HG03439 (cell line): Measurements from ENCODE around the gene FMN2.

Experiments
- ATAC-seq: cut with Tn5 transposase; IDR thresholded peaks from one replicate; pipeline ENCODE4 v1.9.1; 2021; ENCODE audit warnings: mild to moderate bottlenecking, moderate library complexity; ENCODE audit not compliant: unreplicated experiment

The FMN2 gene

DNA sequence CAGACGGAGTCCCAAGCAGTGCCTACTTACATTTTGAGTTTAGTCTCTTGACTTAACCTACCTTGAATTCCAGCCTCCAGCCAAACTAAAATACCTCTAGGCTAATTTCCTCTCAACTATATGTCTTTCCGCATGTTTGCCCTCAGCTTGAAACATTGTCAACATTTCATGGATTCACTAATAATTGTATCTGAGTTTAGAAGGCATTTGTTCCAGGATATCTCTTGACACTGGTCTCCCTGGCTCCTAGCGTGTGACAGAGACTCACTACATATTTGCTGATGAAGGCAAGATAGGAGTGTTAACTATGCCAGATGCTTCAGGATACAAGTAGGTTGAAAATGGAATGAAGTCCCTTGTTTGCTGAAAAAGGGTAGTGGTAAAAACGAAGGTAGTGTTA, 384.1 kb downstream of the FMN2 start:
- ATAC-seq = no peak

DNA sequence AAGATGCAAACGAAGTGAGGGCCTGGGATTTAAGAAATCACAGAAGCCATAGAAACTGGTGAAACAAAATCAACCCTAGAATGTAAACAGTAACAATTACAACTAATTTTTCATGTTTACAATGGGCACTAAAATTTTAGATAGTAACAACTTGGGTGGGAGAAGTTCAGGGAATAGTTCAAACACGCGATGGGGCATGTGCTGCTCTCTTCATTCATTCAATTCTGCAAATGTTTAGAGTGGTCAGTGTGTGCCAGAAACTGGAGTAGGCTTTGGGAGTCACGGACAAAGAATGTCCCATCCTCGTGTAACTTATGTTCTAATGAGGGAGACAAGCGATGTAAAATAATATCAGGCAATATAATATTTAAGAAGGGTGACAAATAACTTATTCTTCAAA, 386.9 kb downstream of the FMN2 start:
- no peak for ATAC-seq

GRCh38 chr1:240484804-240485443, 393.2 kb downstream of the FMN2 start:
- no peak for ATAC-seq

DNA sequence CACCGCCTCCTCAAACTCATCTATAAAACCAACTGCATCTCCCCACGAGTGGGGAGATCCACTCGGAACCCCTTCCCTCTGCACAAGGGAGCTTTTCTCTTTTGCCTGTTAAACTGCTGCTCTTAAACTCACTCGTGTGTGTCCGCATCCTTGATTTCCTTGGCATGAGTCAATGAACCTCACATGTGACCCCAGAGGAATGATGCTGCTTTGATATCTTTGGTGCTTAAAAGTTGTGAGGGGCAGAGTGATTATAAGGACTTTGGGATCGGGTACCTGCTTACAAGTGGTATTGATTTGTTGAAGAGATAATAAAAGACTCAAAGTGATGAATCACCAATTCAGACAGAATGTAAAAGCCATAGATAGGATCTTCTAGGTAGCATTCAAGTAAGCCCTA, 394.9 kb downstream of the FMN2 start:
- no peak for ATAC-seq

DNA sequence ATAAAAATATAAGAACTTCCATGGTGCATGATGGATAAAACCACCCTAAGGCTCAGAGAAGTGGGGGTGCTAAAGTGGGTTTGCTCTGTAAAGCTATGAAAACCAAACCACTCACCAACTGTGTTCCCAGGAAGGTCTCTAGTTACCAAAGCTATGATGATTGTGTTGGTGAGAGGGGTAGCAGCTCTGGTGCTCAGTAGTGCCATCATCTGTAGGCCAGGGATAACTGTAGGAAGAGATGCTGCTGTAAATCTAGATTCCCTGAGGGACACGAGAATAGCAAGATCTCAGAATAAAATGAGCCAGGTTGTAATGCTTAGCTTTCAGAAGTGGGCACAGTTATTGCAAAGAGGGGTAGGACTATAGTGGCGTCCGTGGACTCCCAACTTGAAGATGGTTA, 395.8 kb downstream of the FMN2 start:
- ATAC-seq = no peak

- no peak for ATAC-seq
These were observed 399.5 kb downstream of the FMN2 start for GRCh38 chr1:240491156-240491555.

DNA sequence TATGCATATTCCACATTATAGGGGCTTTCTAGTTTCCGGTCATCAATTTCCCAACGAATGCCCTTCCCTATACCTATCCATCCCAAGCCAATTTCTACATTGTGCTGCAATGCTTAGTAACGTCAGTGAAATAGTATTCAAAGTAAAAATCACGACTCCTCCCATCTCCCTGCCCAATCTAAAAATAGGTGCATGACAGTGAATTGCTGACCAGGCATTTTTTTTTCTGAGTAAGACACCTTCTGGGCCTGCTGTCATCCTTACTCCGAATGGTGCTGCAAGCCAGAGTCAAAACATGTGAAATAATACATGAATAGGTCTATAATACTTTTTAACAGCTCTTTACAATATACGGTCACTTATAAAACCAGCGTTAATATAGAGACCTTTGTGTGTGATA, 400.1 kb downstream of the FMN2 start:
- ATAC-seq = no peak

- no peak for ATAC-seq
These were observed 401.3 kb downstream of the FMN2 start for GRCh38 chr1:240492832-240493440.

DNA sequence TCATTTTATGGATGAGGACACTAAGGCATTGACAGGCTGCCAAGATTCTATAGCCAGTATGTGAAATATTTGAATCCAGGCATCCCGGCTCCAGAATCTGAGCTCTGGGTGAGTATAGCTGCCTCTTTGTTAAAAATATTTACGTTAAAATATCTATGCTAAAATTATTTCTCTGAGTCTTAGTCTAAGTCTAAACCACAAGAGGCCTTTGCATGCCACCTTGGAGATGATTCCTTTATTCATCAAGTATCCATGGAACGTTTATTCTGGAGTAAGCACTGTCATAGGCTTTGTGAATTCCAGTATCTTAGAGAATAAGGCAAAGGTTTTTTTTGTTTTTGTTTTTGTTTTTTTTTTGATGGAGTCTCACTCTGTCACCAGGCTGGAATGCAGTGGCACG, 403.9 kb downstream of the FMN2 start:
- no peak for ATAC-seq

DNA sequence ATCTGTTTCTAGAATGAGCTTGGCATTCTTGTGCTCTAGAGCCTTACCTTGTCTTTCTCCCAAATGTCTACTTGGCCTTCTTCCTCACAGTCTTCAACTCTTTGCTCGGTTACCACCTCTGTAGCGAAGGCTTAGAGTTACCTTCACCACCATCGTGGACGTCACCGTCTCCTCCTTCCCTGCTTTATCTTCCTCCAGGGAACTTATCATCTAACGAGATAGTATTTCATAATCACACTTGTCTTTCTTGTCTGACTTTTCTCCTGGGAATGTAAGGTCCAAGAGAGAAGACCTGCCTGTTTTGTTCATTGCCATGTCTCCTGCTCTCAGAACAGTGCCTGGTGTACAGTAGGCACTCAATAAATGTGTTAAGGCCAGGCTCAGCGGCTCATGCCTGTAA, 404.7 kb downstream of the FMN2 start:
- no peak for ATAC-seq

- ATAC-seq = no peak
These were observed 405.3 kb downstream of the FMN2 start for GRCh38 chr1:240496941-240497340.

- no peak for ATAC-seq
These were observed 406.2 kb downstream of the FMN2 start for GRCh38 chr1:240497908-240498307.

DNA sequence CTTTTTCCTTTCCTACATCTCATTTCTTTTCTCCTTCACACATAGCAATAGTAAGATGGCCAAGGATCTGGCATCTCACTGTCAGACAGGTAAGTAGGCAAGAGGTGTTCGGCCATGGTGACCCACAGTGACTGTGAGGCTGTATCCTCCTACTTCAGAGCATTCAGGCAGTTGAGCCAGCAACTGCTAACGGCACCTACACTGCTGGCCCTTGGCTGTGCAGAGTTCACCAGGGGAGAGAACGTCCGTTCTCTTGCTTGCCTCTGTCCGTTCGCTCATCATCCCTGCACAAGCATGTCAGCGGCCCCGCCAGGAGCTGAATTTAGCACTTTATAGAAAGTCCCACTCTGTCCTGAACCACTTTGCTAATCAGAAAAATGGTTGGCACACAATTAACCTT, 406.7 kb downstream of the FMN2 start:
- no peak for ATAC-seq

DNA sequence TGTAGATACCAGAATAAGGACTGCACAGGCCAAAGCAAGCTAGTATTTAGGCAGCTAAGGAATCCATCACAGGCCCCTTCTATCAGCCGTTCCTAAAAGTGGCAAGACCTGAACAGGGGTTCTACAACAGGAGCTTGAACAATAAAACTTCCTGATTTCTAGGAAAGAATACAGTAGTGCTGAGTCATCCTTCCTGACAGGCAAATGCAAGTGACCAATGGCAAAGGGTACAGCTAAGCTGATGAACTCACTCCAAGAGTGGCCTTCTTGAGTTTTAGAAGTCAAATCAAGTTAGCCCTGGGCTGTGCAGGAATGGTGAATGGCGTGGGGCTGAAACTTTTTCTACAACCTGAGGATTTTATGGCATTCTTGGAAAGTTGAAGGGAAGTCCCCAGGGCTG, 407.3 kb downstream of the FMN2 start:
- ATAC-seq = no peak

GRCh38 chr1:240500647-240501046, 409.0 kb downstream of the FMN2 start:
- no peak for ATAC-seq

DNA sequence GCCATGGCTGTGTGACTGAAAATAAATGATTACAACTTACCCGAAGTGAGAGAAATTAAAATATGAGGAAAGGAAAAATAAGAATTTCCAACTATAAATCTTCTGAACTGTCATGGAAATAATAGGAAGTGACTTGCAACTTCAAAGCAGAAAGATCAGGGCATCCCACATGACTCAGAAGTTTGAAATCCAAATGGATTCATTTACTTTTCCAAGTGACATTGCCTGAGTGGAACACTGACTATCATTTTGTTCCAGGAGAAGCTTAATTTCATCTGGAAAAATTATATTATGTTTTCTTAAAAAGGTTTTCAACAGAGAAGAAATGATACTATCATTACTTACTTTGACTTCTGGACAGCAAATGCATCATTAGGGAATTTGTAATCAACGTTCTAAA, 409.4 kb downstream of the FMN2 start:
- no peak for ATAC-seq

DNA sequence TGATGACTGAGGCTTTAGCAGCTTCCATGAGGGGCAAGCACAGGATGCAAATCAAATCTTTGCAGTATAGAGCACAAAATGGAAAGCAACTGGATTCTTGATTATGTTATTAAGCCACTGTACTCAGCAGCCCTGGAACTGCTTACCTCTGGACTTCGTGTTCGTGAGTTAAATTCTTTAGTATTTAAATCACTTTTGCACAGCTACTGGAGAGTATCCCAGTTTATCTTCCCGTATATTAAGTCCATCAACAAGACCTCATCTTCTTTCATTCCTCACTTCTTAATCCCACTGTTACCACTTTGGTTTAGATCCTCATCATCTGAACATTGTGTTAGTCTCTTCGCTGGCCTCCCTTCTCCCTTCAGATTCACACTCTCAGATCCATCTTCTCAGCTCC, 411.4 kb downstream of the FMN2 start:
- ATAC-seq = no peak

DNA sequence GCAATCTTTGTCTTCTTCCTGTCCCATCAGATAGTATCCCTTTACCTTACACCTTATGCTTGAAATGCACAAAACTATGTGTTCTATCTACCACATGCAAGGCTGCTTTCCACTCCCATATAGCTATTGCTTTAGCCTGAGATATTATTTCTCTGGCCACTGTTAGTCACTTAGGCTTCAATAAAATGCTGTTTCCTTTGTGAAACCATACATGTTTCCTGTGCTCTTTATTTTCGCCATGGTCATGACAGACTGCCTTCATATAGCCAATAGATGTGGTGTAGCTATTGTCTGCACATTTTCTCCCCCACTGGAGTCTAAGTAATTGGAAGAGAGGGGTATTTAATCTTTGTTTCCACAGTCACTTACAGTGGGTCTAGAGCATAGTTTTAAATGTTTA, 411.9 kb downstream of the FMN2 start:
- no peak for ATAC-seq

- no peak for ATAC-seq
These were observed 414.5 kb downstream of the FMN2 start for GRCh38 chr1:240506176-240506575.

DNA sequence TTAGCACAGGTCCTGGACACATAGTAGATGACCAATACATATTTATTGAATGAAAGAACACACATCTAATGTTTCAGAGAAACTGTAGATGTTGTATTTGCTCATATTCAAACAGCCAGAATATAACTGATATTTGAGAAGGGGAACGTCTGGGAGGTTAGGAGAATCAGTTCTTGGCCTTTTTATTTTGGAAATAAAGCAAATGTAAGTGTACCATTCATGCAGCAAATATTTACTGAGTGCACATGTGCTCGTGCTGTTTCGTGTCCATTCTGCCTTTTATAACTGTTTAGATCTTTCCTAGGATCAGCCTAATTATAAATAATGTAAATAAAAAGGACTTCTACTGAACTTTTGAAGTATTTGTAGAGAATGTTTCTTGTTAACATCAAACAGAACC, 416.5 kb downstream of the FMN2 start:
- ATAC-seq = no peak

- ATAC-seq = no peak
These were observed 417.3 kb downstream of the FMN2 start for GRCh38 chr1:240508950-240509349.

- ATAC-seq = no peak
These were observed 420.1 kb downstream of the FMN2 start for GRCh38 chr1:240511789-240512188.

DNA sequence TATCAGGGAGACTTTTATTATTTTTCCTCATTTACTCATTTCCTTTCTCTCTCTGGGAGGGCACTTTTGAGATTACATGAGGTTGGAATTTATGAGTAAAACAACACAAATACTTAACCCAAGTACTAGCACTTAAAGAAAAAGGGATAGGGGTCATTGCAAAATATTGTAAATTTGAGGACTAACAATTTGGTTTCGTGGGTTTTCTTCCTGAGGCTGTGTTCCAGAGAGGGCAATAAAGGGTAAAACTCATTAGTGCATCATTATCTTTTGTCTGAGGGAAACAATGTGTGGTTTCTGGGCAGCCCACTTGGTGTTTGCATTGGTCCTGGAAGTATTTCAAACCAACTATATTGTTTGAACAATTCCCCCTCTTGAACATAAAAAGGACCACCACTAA, 423.8 kb downstream of the FMN2 start:
- no peak for ATAC-seq
